Measurements from ENCODE around the gene EFTUD2. TPM values are rescaled to one million over a fixed set of nuclear protein-coding genes. Genes with fewer than 3 reads are reported as not detected.

The EFTUD2 gene
- total and polyA plus RNA-seq, 2 of the 13 experiments (the other 11 are each of a cell fraction or from before 2014, with no cell fraction given): 111 to 137 TPM

GRCh38 chr17:44842748-44843147 is 56.5 kb downstream of the EFTUD2 start:
- 50% methylated on average over 5 of the region's 5 CpGs for WGBS (ENCODE audit: low lambda C conversion rate)
- CTCF ChIA-PET (ENCODE audit: low intra/inter-chr PET ratio, low total read pairs): no interaction called here
- Histone ChIP-seq H3K4me3 (replicated peaks in 1 of 3; ENCODE audit: insufficient read depth in 1 of 3, low read depth in 2 of 3, low read length in 3 of 3) (no peak overlapping the region), H2AFZ (ENCODE audit: low read length) (no peak overlapping the region), H3K36me3 (replicated peaks in 1 of 2; ENCODE audit: control insufficient read depth in 1 of 2, insufficient read depth in 2 of 2, low read length in 2 of 2) (no peaks in the 10 kb centered on the region), H3K27ac (ENCODE audit: extremely low read length, insufficient read depth, low read length) (no peak overlapping the region), H3K4me2 (ENCODE audit: low read depth, low read length) (no peak overlapping the region), H4K20me1 (ENCODE audit: insufficient read depth, low read length) (no peaks in the 10 kb centered on the region), H3K79me2 (ENCODE audit: insufficient read depth, low read length) (no peaks in the 10 kb centered on the region), H3K27me3 (ENCODE audit: control insufficient read depth in 1 of 2, insufficient read depth in 2 of 2, low read length in 2 of 2) (peaks cover 0 to 5% of the 10 kb centered on the region in 2 experiments; a peak in 1 of 5 replicates), H3K4me1 (ENCODE audit: insufficient read depth, low read length) (peaks cover 14% of the 10 kb centered on the region; the same call in 1 of the 2 replicates), H3K9me3 (ENCODE audit: low read length) (no peaks in the 10 kb centered on the region), H3K9ac (ENCODE audit: insufficient read depth, low read depth, low read length) (no peak overlapping the region)
- in situ Hi-C loops (cut with HindIII; ENCODE audit: extremely low pct_ligation_motif_present, low pct_unique_long_range_greater_than_20kb) (no loop called here), intact Hi-C loops (cut with micrococcal nuclease; ENCODE audit: unreplicated experiment) (no loop called here)
- DNase-seq (ENCODE audit: low spot score) (no peak), ATAC-seq (no peak), FAIRE-seq (no peak)
- TF ChIP-seq, protein P1, sequence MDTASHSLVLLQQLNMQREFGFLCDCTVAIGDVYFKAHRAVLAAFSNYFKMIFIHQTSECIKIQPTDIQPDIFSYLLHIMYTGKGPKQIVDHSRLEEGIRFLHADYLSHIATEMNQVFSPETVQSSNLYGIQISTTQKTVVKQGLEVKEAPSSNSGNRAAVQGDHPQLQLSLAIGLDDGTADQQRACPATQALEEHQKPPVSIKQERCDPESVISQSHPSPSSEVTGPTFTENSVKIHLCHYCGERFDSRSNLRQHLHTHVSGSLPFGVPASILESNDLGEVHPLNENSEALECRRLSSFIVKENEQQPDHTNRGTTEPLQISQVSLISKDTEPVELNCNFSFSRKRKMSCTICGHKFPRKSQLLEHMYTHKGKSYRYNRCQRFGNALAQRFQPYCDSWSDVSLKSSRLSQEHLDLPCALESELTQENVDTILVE (CRISPR knock-in tag; IDR thresholded peaks at IDR 0.05): no peak
- TF ChIP-seq ZNF557 (CRISPR knock-in tag; IDR thresholded peaks at IDR 0.05) (no peak), PCBP2 (optimal IDR thresholded peaks at IDR 0.05; ENCODE audit: low read depth, low read length, poor library complexity, severe bottlenecking) (peak; percentile 77)
- POLR2A ChIA-PET: no interaction called here
- no TSS peak for BruUV-seq (replicated peaks)

DNA sequence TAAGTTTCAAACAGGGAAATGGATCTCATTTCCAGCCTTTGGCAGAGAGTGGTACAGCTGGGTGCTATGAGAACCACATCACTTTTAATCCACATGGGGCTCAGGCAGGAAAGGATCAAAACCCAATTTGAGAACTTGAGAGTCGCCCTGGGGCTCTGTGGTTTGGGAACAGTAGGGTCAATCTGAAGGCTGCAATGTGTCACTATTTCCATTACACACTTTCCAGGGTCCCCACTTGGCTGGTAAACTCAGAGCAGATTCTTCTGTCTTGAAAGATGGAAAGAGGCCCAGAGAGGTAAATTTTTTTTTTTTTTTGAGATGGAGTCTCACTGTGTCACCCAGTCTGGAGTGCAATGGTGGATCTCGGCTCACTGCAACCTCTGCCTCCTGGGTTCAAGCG is 58.3 kb downstream of the EFTUD2 start:
- H3K27ac ChIP-seq (ENCODE audit: extremely low read length, insufficient read depth, low read length): no peak overlapping the region
- WGBS (ENCODE audit: low lambda C conversion rate): 75% methylated on average over 3 of the region's 3 CpGs
- H3K9me3 ChIP-seq (ENCODE audit: low read length): no peaks in the 10 kb centered on the region
- intact Hi-C loops (cut with micrococcal nuclease; ENCODE audit: unreplicated experiment) (no loop called here), in situ Hi-C loops (cut with HindIII; ENCODE audit: extremely low pct_ligation_motif_present, low pct_unique_long_range_greater_than_20kb) (no loop called here)
- DNase-seq (ENCODE audit: low spot score) (no peak), ATAC-seq (no peak), FAIRE-seq (no peak)
- no peaks in the 10 kb centered on the region for H4K20me1 ChIP-seq (ENCODE audit: insufficient read depth, low read length)
- peaks cover 14% of the 10 kb centered on the region; the same call in 1 of the 2 replicates for H3K4me1 ChIP-seq (ENCODE audit: insufficient read depth, low read length)
- no peak overlapping the region for H2AFZ ChIP-seq (ENCODE audit: low read length)
- no TSS peak for BruUV-seq (replicated peaks)
- H3K4me2 ChIP-seq (ENCODE audit: low read depth, low read length): no peak overlapping the region
- H3K4me3 ChIP-seq (replicated peaks in 1 of 3; ENCODE audit: insufficient read depth in 1 of 3, low read depth in 2 of 3, low read length in 3 of 3): no peak overlapping the region
- TF ChIP-seq HOMEZ (CRISPR knock-in tag; IDR thresholded peaks at IDR 0.05; ENCODE audit: low read depth) (no peak), ZNF652 (CRISPR knock-in tag; IDR thresholded peaks at IDR 0.05; ENCODE audit: borderline replicate concordance, low read depth) (no peak), REXO4 (CRISPR knock-in tag; IDR thresholded peaks at IDR 0.05; ENCODE audit: borderline replicate concordance) (no peak), ZFP62 (CRISPR knock-in tag; IDR thresholded peaks at IDR 0.05) (no peak), ZNF788 (CRISPR knock-in tag; IDR thresholded peaks at IDR 0.05; ENCODE audit: borderline replicate concordance) (no peak), EZH2 (conservative IDR thresholded peaks at IDR 0.05; ENCODE audit: low read depth, low read length) (no peak), CCDC6 (CRISPR knock-in tag; IDR thresholded peaks at IDR 0.05) (no peak)
- no peaks in the 10 kb centered on the region for H3K79me2 ChIP-seq (ENCODE audit: insufficient read depth, low read length)
- ChIA-PET CTCF (ENCODE audit: low intra/inter-chr PET ratio, low total read pairs) (no interaction called here), POLR2A (no interaction called here)
- peaks cover 0 to 5% of the 10 kb centered on the region in 2 experiments; a peak in 1 of 5 replicates for H3K27me3 ChIP-seq (ENCODE audit: control insufficient read depth in 1 of 2, insufficient read depth in 2 of 2, low read length in 2 of 2)
- no peak overlapping the region for H3K9ac ChIP-seq (ENCODE audit: insufficient read depth, low read depth, low read length)
- H3K36me3 ChIP-seq (replicated peaks in 1 of 2; ENCODE audit: control insufficient read depth in 1 of 2, insufficient read depth in 2 of 2, low read length in 2 of 2): no peaks in the 10 kb centered on the region
